OCI-LY7 (cell line): ENCODE data around the gene REX1BD. TPM values are rescaled to one million over a fixed set of nuclear protein-coding genes. Genes with fewer than 3 reads are reported as not detected.

ENCODE experiments used
- BruUV-seq: library from RNA; stranded (reverse); fragments of 400-500 nt; replicated peaks from 2 replicates; lab custom pipeline; 2021; lab: Mats Ljungman, UMichigan
- CTCF ChIA-PET: fragments of 300-600 bp; sonication (Branson Sonifier 250); formaldehyde crosslinking; loops from one replicate; lab custom pipeline; 2022; ENCODE audit warnings: antibody characterized with exemption; ENCODE audit not compliant: unreplicated experiment; lab: Charles Lee
- POLR2A ChIA-PET: fragments of 300-600 bp; sonication (Branson Sonifier 250); formaldehyde crosslinking; loops from one replicate; lab custom pipeline; 2022; ENCODE audit warnings: antibody characterized with exemption; lab: Charles Lee
- DNase-seq: peaks from one replicate; pipeline ENCODE4 v3.0.0-alpha.2; 2015; ENCODE audit warnings: low spot score
- H2AFZ ChIP-seq: fragments of 200-600 bp; sonication (generic), shearing (Covaris generic); 2 replicates; pipeline ENCODE4 v1.6.1; 2014; ENCODE audit warnings: mild to moderate bottlenecking, antibody characterized with exemption, low read length, moderate library complexity
- H3K27ac ChIP-seq: fragments of 200-600 bp; sonication (generic); 2 replicates; pipeline ENCODE4 v1.5.1; 2014; ENCODE audit warnings: mixed run types, low read depth, mild to moderate bottlenecking, moderate library complexity, low read length, inconsistent platforms; ENCODE audit not compliant: poor library complexity, severe bottlenecking
- H3K36me3 ChIP-seq: fragments of 200-600 bp; sonication (generic); 2 replicates; pipeline ENCODE4 v1.6.1; 2014; ENCODE audit warnings: mild to moderate bottlenecking, antibody characterized with exemption, low read length, moderate library complexity, mixed read lengths; ENCODE audit not compliant: insufficient read depth
- H3K4me1 ChIP-seq: fragments of 200-600 bp; sonication (generic); 2 replicates; pipeline ENCODE4 v1.5.1; 2014; ENCODE audit warnings: mild to moderate bottlenecking, low read length; ENCODE audit not compliant: insufficient read depth, poor library complexity, severe bottlenecking
- H3K4me2 ChIP-seq: fragments of 200-600 bp; sonication (generic); 2 replicates; pipeline ENCODE4 v1.6.1; 2014; ENCODE audit warnings: mild to moderate bottlenecking, low read length
- H3K4me3 ChIP-seq: fragments of 200-600 bp; sonication (generic); 2 replicates; pipeline ENCODE4 v1.5.1; 2014; ENCODE audit warnings: mild to moderate bottlenecking, low read depth, low read length; ENCODE audit not compliant: poor library complexity, severe bottlenecking
- H3K79me2 ChIP-seq: fragments of 200-600 bp; sonication (generic); 2 replicates; pipeline ENCODE4 v1.6.1; 2016; ENCODE audit warnings: low read depth, mild to moderate bottlenecking, low read length, moderate library complexity, mixed read lengths; ENCODE audit not compliant: insufficient read depth
- H3K9me2 ChIP-seq: fragments of 200-600 bp; sonication (generic); 2 replicates; pipeline ENCODE4 v1.6.1; 2016; ENCODE audit warnings: mild to moderate bottlenecking, low read length, mixed read lengths; ENCODE audit not compliant: insufficient read depth
- H3K9me3 ChIP-seq: fragments of 200-600 bp; sonication (generic); 2 replicates; pipeline ENCODE4 v1.6.1; 2014; ENCODE audit warnings: mild to moderate bottlenecking, mixed run types, low read length, mixed read lengths
- H4K20me1 ChIP-seq: fragments of 200-600 bp; sonication (generic); 2 replicates; pipeline ENCODE4 v1.6.1; 2014; ENCODE audit warnings: mild to moderate bottlenecking, antibody characterized with exemption, low read length, moderate library complexity, mixed read lengths; ENCODE audit not compliant: insufficient read depth
- EZH2phosphoT487 ChIP-seq: fragments of 200-600 bp; sonication (generic); IDR thresholded peaks from 2 replicates; pipeline ENCODE4 v1.6.1; 2018; ENCODE audit warnings: low read depth, borderline replicate concordance, mild to moderate bottlenecking, mixed run types, antibody characterized with exemption, low read length, moderate library complexity, mixed read lengths
- intact Hi-C: fragments of 100-400 bp; cut with micrococcal nuclease; formaldehyde crosslinking; loops from one replicate; pipeline ENCODE4 v1.10.0; 2022; ENCODE audit not compliant: unreplicated experiment
- total RNA-seq, 2 experiments: library from RNA; depleted of rRNA in 1 of 2; stranded (reverse); fragments of >200 nt in 1 of 2; shearing (Covaris generic) in 1 of 2; gene quantifications; 2 replicates each; pipeline ENCODE4 v1.2.3, GENCODE V29; 2014 to 2022
- TF ChIP-seq, protein P1 (sequence below): fragments of 200-600 bp; sonication (generic); conservative IDR thresholded peaks from 2 replicates; pipeline ENCODE4 v1.5.1; 2014; ENCODE audit warnings: mild to moderate bottlenecking, antibody characterized with exemption, low read length, moderate library complexity, mixed read lengths

REX1BD gene
- total RNA-seq, 2 experiments from 2014 or later = 88.8 to 126 TPM

DNA sequence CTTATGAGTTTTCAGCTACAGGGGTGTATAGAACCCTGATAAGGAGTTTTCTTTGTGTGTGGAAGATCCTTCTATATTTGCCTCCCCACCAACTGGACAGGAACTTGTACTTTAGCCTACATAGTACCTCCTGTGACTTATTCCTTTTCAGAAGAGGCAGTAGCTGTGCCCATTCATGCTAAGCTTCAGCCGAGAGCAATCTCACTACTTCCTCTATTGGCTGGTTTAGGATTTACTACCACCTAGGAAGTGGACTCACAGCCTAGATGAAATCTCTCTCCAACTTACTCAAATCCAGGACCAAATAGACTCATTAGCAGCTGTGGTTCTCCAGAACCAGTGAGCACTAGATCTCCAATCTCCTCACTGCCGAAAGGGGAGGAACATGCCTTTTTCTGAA, 2.3 kb upstream of the REX1BD start:
- H3K9me2 ChIP-seq = no peaks in the 10 kb centered on the region
- no peak overlapping the region for H3K4me3 ChIP-seq
- peak overlapping the region; percentile 3; the same call in 1 of the 2 replicates for H3K4me2 ChIP-seq
- BruUV-seq = no TSS peak
- H3K9me3 ChIP-seq = no peaks in the 10 kb centered on the region
- H3K36me3 ChIP-seq = peaks cover 9% of the 10 kb centered on the region; the same call in 1 of the 2 replicates
- intact Hi-C loops = loop anchor here (5.0 kb wide), 2 partner anchors 114 to 246 kb away; partner anchors contain the start of gene UPF1
- CTCF ChIA-PET = interaction anchor here (1.0 kb wide), 1 partner anchor 67 kb away, joined by 3 read pairs; no protein-coding TSS in a partner anchor
- peaks cover 41% of the 10 kb centered on the region for H3K4me1 ChIP-seq
- H3K27ac ChIP-seq = peak overlapping the region; percentile 22
- H4K20me1 ChIP-seq = no peaks in the 10 kb centered on the region
- H2AFZ ChIP-seq = peak overlapping the region; percentile 45; the same call in 1 of the 2 replicates
- no peak for TF ChIP-seq EZH2phosphoT487
- TF ChIP-seq, protein P1, sequence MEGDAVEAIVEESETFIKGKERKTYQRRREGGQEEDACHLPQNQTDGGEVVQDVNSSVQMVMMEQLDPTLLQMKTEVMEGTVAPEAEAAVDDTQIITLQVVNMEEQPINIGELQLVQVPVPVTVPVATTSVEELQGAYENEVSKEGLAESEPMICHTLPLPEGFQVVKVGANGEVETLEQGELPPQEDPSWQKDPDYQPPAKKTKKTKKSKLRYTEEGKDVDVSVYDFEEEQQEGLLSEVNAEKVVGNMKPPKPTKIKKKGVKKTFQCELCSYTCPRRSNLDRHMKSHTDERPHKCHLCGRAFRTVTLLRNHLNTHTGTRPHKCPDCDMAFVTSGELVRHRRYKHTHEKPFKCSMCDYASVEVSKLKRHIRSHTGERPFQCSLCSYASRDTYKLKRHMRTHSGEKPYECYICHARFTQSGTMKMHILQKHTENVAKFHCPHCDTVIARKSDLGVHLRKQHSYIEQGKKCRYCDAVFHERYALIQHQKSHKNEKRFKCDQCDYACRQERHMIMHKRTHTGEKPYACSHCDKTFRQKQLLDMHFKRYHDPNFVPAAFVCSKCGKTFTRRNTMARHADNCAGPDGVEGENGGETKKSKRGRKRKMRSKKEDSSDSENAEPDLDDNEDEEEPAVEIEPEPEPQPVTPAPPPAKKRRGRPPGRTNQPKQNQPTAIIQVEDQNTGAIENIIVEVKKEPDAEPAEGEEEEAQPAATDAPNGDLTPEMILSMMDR = peak; percentile 46
- peak; percentile 62 for DNase-seq
- H3K79me2 ChIP-seq = peaks cover 10% of the 10 kb centered on the region
- POLR2A ChIA-PET = interaction anchor here (0.6 to 4.9 kb wide), 3 partner anchors 14 to 741 kb away, joined by 3 to 23 read pairs (median 5); partner anchors contain the start of gene UBA52

DNA sequence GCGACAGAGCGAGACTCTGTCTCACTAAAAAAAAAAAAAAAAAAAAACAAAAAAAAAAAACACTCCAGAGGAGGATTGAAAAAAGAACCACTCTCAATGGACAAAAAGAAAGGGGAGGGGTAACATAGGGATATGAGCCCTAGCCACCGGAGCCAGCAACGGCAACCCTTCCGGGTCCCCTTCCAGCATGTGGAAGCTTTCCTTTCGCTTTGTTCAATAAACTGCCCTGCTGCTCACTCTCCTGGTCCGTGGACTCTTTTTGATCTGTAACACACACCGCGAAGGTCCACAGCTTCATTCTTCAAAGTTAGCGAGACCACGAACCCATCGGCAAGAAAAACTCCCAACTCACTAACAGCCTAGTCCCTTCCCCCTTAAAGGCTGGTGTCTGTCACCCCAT, 1.0 kb upstream of the REX1BD start:
- H3K4me3 ChIP-seq = peak overlapping the region; percentile 68
- peaks cover 10% of the 10 kb centered on the region for H3K79me2 ChIP-seq
- peaks cover 17% of the 10 kb centered on the region; the same call in 1 of the 2 replicates for H3K36me3 ChIP-seq
- intact Hi-C loops = loop anchor here (5.0 kb wide), 2 partner anchors 115 to 245 kb away; partner anchors contain the start of gene UPF1
- no peaks in the 10 kb centered on the region for H3K9me3 ChIP-seq
- no peak for DNase-seq
- H3K4me1 ChIP-seq = peaks cover 41% of the 10 kb centered on the region
- no peaks in the 10 kb centered on the region for H3K9me2 ChIP-seq
- H3K4me2 ChIP-seq = peak overlapping the region; percentile 68
- POLR2A ChIA-PET = interaction anchor here (0.5 to 4.9 kb wide), 5 partner anchors 15 to 123 kb away, joined by 3 to 23 read pairs (median 10); partner anchors contain the start of genes KXD1 and UBA52
- TF ChIP-seq, protein P1 = no peak
- no peak for TF ChIP-seq EZH2phosphoT487
- no TSS peak for BruUV-seq
- H4K20me1 ChIP-seq = no peaks in the 10 kb centered on the region
- peak overlapping the region; percentile 80; the same call in 1 of the 2 replicates for H2AFZ ChIP-seq
- CTCF ChIA-PET = interaction anchor here (0.5 kb wide), 1 partner anchor 114 kb away, joined by 8 read pairs; no protein-coding TSS in a partner anchor
- peak overlapping the region; percentile 70 for H3K27ac ChIP-seq
